HEK293T (cell line): ENCODE data around the gene TMTC4.

Experiments
- ARNT ChIP-seq: fragments of 450-650 bp; IDR thresholded peaks from 2 replicates; pipeline ENCODE4 v1.6.1; 2017; ENCODE audit warnings: mild to moderate bottlenecking
- BHLHE40 ChIP-seq: fragments of 450-650 bp; IDR thresholded peaks from 2 replicates; pipeline ENCODE4 v1.6.1; 2016; ENCODE audit warnings: mild to moderate bottlenecking, moderate library complexity, borderline replicate concordance
- CTBP1 ChIP-seq: fragments of 450-650 bp; IDR thresholded peaks from 2 replicates; pipeline ENCODE4 v1.6.1; 2016; ENCODE audit warnings: borderline replicate concordance
- ELF4 ChIP-seq: fragments of 450-650 bp; IDR thresholded peaks from 2 replicates; pipeline ENCODE4 v1.6.1; 2017; ENCODE audit warnings: antibody characterized with exemption
- FOXA1 ChIP-seq: fragments of 450-650 bp; IDR thresholded peaks from 2 replicates; pipeline ENCODE4 v1.6.1; 2016; ENCODE audit warnings: mild to moderate bottlenecking
- FOXK2 ChIP-seq: fragments of 450-650 bp; IDR thresholded peaks from 2 replicates; pipeline ENCODE4 v1.6.1; 2016; ENCODE audit warnings: mild to moderate bottlenecking
- FOXM1 ChIP-seq: fragments of 450-650 bp; IDR thresholded peaks from 2 replicates; pipeline ENCODE4 v1.6.1; 2017; ENCODE audit warnings: mild to moderate bottlenecking, borderline replicate concordance
- LEF1 ChIP-seq: fragments of 450-650 bp; IDR thresholded peaks from 2 replicates; pipeline ENCODE4 v1.6.1; 2017; ENCODE audit warnings: mild to moderate bottlenecking, borderline replicate concordance
- NFRKB ChIP-seq: fragments of 450-650 bp; IDR thresholded peaks from 2 replicates; pipeline ENCODE4 v1.6.1; 2016; ENCODE audit warnings: mild to moderate bottlenecking, moderate library complexity
- SP1 ChIP-seq: fragments of 450-650 bp; IDR thresholded peaks from 2 replicates; pipeline ENCODE4 v1.6.1; 2017
- TARDBP ChIP-seq: fragments of 450-650 bp; IDR thresholded peaks from 2 replicates; pipeline ENCODE4 v1.6.1; 2016
- ZNF384 ChIP-seq: fragments of 450-650 bp; IDR thresholded peaks from 2 replicates; pipeline ENCODE4 v1.6.1; 2016

DNA sequence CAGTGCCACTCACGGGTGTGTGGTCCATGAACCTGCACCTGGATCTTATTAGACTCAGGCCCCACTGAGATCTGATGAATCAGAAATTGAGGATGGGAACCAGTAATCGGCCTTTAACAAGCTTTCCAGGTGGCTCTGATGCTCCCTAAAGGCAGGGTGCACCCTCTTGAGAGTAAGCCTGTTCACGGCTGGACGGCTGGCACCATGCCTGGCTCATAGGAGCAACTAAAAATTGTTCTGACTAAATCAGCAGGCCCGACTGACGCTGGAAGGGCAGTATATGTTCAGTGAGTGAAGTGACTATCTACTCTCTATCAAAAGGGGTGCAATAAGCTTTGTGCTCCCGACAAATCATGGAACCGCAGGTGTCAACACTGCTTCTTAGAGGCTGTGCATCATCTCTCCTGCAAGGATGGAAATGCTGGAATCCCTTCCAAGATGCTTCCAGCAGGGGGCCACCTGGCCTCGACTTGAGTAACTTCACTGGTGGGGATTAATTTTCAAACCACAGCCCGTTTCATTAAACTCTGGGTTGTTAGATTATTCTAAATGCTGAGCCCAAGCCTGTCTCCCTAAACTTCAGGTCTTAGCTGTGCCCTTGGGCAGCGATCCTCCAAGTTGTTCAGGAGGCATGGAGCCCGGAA is 28.4 kb downstream of the TMTC4 start:
- TF ChIP-seq ARNT, result no peak
- no peak for TF ChIP-seq FOXA1
- TF ChIP-seq BHLHE40, result no peak
- no peak for TF ChIP-seq LEF1
- no peak for TF ChIP-seq TARDBP
- TF ChIP-seq ZNF384, result no peak
- no peak for TF ChIP-seq SP1
- no peak for TF ChIP-seq FOXM1
- TF ChIP-seq ELF4, result no peak
- TF ChIP-seq NFRKB, result no peak
- TF ChIP-seq FOXK2, result no peak
- no peak for TF ChIP-seq CTBP1
